Karpas-422 (cell line): ENCODE results near the gene CILP2. TPM values are rescaled to one million over a fixed set of nuclear protein-coding genes. Genes with fewer than 3 reads are reported as not detected.

ENCODE experiments used
- DNase-seq: peaks from one replicate; pipeline ENCODE4 v3.0.0-alpha.2; 2015
- H2AFZ ChIP-seq: fragments of 200-600 bp; sonication (generic); 2 replicates; pipeline ENCODE4 v1.6.1; 2014; ENCODE audit warnings: antibody characterized with exemption, low read length, mixed read lengths
- H3K27ac ChIP-seq: fragments of 200-600 bp; sonication (generic); 2 replicates; pipeline ENCODE4 v1.5.1; 2014; ENCODE audit warnings: mild to moderate bottlenecking, low read length, moderate library complexity
- H3K27me3 ChIP-seq: fragments of 200-600 bp; sonication (generic); 2 replicates; pipeline ENCODE4 v1.6.1; 2014; ENCODE audit warnings: low read length, mixed read lengths
- H3K36me3 ChIP-seq: fragments of 200-600 bp; sonication (generic); 2 replicates; pipeline ENCODE4 v1.6.1; 2014; ENCODE audit warnings: low read length, mixed read lengths; ENCODE audit not compliant: insufficient read depth
- H3K4me1 ChIP-seq: fragments of 200-600 bp; sonication (generic); 2 replicates; pipeline ENCODE4 v1.6.1; 2014; ENCODE audit warnings: mild to moderate bottlenecking, low read length, mixed read lengths
- H3K4me2 ChIP-seq: fragments of 200-600 bp; sonication (generic); 2 replicates; pipeline ENCODE4 v1.6.1; 2014; ENCODE audit warnings: low read length, low read depth, mild to moderate bottlenecking; ENCODE audit not compliant: poor library complexity, severe bottlenecking
- H3K4me3 ChIP-seq: fragments of 200-600 bp; sonication (generic); 2 replicates; pipeline ENCODE4 v1.5.1; 2014; ENCODE audit warnings: mild to moderate bottlenecking, antibody characterized with exemption, low read length, mixed read lengths
- H3K79me2 ChIP-seq: fragments of 200-600 bp; sonication (generic); 2 replicates; pipeline ENCODE4 v1.6.1; 2014; ENCODE audit warnings: mild to moderate bottlenecking, low read length, mixed read lengths
- H3K9ac ChIP-seq: fragments of 200-600 bp; sonication (generic); 2 replicates; pipeline ENCODE4 v1.6.0; 2014; ENCODE audit warnings: low read length
- H3K9me2 ChIP-seq: fragments of 200-600 bp; sonication (generic), shearing (Covaris generic); replicated peaks from 2 replicates; pipeline ENCODE4 v1.6.0; 2014; ENCODE audit warnings: mild to moderate bottlenecking, low read length, moderate library complexity; ENCODE audit not compliant: insufficient read depth
- H3K9me3 ChIP-seq: fragments of 300-700, 200-600 bp; sonication (generic); 2 replicates; pipeline ENCODE4 v1.6.1; 2014; ENCODE audit warnings: low read length, mixed read lengths
- H4K20me1 ChIP-seq: fragments of 200-600 bp; sonication (generic); 2 replicates; pipeline ENCODE4 v1.6.1; 2014; ENCODE audit warnings: mild to moderate bottlenecking, antibody characterized with exemption, low read length, low read depth; ENCODE audit not compliant: insufficient read depth
- total RNA-seq: library from RNA; depleted of rRNA; stranded (reverse); fragments of >200 nt; shearing (Covaris generic); gene quantifications from 2 replicates; pipeline ENCODE4 v1.2.3, GENCODE V29; 2014; ENCODE audit warnings: low replicate concordance

The CILP2 gene
- total RNA-seq, 1 experiment from 2014 or later, result 0.15 TPM

GRCh38 chr19:19537075-19538048 lies 703 bp upstream of the CILP2 start:
- no peak for DNase-seq
- Histone ChIP-seq H3K4me3 (no peak overlapping the region), H3K4me2 (no peak overlapping the region), H4K20me1 (no peaks in the 10 kb centered on the region), H3K79me2 (no peaks in the 10 kb centered on the region), H3K9me2 (no peaks in the 10 kb centered on the region), H3K27me3 (no peaks in the 10 kb centered on the region), H3K27ac (no peak overlapping the region), H3K36me3 (peaks cover 8% of the 10 kb centered on the region; the same call in 1 of the 2 replicates), H2AFZ (no peak overlapping the region), H3K9me3 (no peaks in the 10 kb centered on the region), H3K9ac (no peak overlapping the region), H3K4me1 (no peaks in the 10 kb centered on the region)

GRCh38 chr19:19538785-19539166 lies 711 bp downstream of the CILP2 start:
- H3K9me3 ChIP-seq, result no peaks in the 10 kb centered on the region
- H3K27me3 ChIP-seq, result no peaks in the 10 kb centered on the region
- H3K36me3 ChIP-seq, result 0 out of 2 replicates have a peak, but pooled peaks cover 3% of the 10 kb centered on the region
- H3K9me2 ChIP-seq, result no peaks in the 10 kb centered on the region
- no peak overlapping the region for H3K4me3 ChIP-seq
- H3K79me2 ChIP-seq, result no peaks in the 10 kb centered on the region
- H3K9ac ChIP-seq, result no peak overlapping the region
- DNase-seq, result no peak
- H3K4me2 ChIP-seq, result no peak overlapping the region
- H2AFZ ChIP-seq, result no peak overlapping the region
- no peaks in the 10 kb centered on the region for H3K4me1 ChIP-seq
- H4K20me1 ChIP-seq, result no peaks in the 10 kb centered on the region
- no peak overlapping the region for H3K27ac ChIP-seq

- Histone ChIP-seq H3K9me2 (no peaks in the 10 kb centered on the region), H2AFZ (no peak overlapping the region), H3K4me2 (no peak overlapping the region), H3K27me3 (no peaks in the 10 kb centered on the region), H3K9ac (no peak overlapping the region), H3K4me3 (no peak overlapping the region), H3K36me3 (no peaks in the 10 kb centered on the region), H3K27ac (no peak overlapping the region), H4K20me1 (no peaks in the 10 kb centered on the region), H3K4me1 (no peaks in the 10 kb centered on the region), H3K79me2 (no peaks in the 10 kb centered on the region), H3K9me3 (no peaks in the 10 kb centered on the region)
- DNase-seq, result no peak
Measured at GRCh38 chr19:19539698-19540063, 1.6 kb downstream of the CILP2 start.

GRCh38 chr19:19540064-19540714 lies 2.1 kb downstream of the CILP2 start:
- H3K4me2 ChIP-seq, result no peak overlapping the region
- H2AFZ ChIP-seq, result no peak overlapping the region
- H3K36me3 ChIP-seq, result no peaks in the 10 kb centered on the region
- no peak overlapping the region for H3K27ac ChIP-seq
- no peak for DNase-seq
- no peaks in the 10 kb centered on the region for H3K27me3 ChIP-seq
- no peaks in the 10 kb centered on the region for H3K4me1 ChIP-seq
- no peak overlapping the region for H3K4me3 ChIP-seq
- H3K79me2 ChIP-seq, result no peaks in the 10 kb centered on the region
- H4K20me1 ChIP-seq, result no peaks in the 10 kb centered on the region
- no peaks in the 10 kb centered on the region for H3K9me2 ChIP-seq
- no peaks in the 10 kb centered on the region for H3K9me3 ChIP-seq
- no peak overlapping the region for H3K9ac ChIP-seq

GRCh38 chr19:19540715-19541515 lies 2.9 kb downstream of the CILP2 start:
- no peaks in the 10 kb centered on the region for H3K79me2 ChIP-seq
- no peak overlapping the region for H3K9ac ChIP-seq
- no peaks in the 10 kb centered on the region for H3K36me3 ChIP-seq
- H3K4me2 ChIP-seq, result no peak overlapping the region
- no peak overlapping the region for H3K27ac ChIP-seq
- no peaks in the 10 kb centered on the region for H3K27me3 ChIP-seq
- H3K4me3 ChIP-seq, result no peak overlapping the region
- peak; percentile 91 for DNase-seq
- no peaks in the 10 kb centered on the region for H4K20me1 ChIP-seq
- H3K4me1 ChIP-seq, result no peaks in the 10 kb centered on the region
- no peaks in the 10 kb centered on the region for H3K9me3 ChIP-seq
- no peak overlapping the region for H2AFZ ChIP-seq
- no peaks in the 10 kb centered on the region for H3K9me2 ChIP-seq

- Histone ChIP-seq H3K4me2 (no peak overlapping the region), H3K9me2 (no peaks in the 10 kb centered on the region), H4K20me1 (no peaks in the 10 kb centered on the region), H2AFZ (no peak overlapping the region), H3K9ac (no peak overlapping the region), H3K79me2 (no peaks in the 10 kb centered on the region), H3K27ac (no peak overlapping the region), H3K36me3 (no peaks in the 10 kb centered on the region), H3K27me3 (no peaks in the 10 kb centered on the region), H3K9me3 (no peaks in the 10 kb centered on the region), H3K4me3 (no peak overlapping the region), H3K4me1 (no peaks in the 10 kb centered on the region)
- DNase-seq, result no peak
Measured at GRCh38 chr19:19541616-19542015, 3.6 kb downstream of the CILP2 start.

GRCh38 chr19:19542507-19542906 lies 4.4 kb downstream of the CILP2 start:
- H3K36me3 ChIP-seq, result no peaks in the 10 kb centered on the region
- H3K27me3 ChIP-seq, result no peaks in the 10 kb centered on the region
- H3K4me1 ChIP-seq, result no peaks in the 10 kb centered on the region
- no peak for DNase-seq
- H3K4me3 ChIP-seq, result no peak overlapping the region
- no peaks in the 10 kb centered on the region for H3K79me2 ChIP-seq
- H3K4me2 ChIP-seq, result no peak overlapping the region
- no peak overlapping the region for H3K9ac ChIP-seq
- no peaks in the 10 kb centered on the region for H3K9me2 ChIP-seq
- no peaks in the 10 kb centered on the region for H4K20me1 ChIP-seq
- no peak overlapping the region for H3K27ac ChIP-seq
- no peaks in the 10 kb centered on the region for H3K9me3 ChIP-seq
- no peak overlapping the region for H2AFZ ChIP-seq

- DNase-seq, result no peak
- H3K4me1 ChIP-seq, result no peaks in the 10 kb centered on the region
- no peaks in the 10 kb centered on the region for H3K9me3 ChIP-seq
- H3K4me2 ChIP-seq, result no peak overlapping the region
- H3K36me3 ChIP-seq, result no peaks in the 10 kb centered on the region
- H3K9me2 ChIP-seq, result no peaks in the 10 kb centered on the region
- no peak overlapping the region for H3K4me3 ChIP-seq
- no peaks in the 10 kb centered on the region for H3K27me3 ChIP-seq
- no peaks in the 10 kb centered on the region for H3K79me2 ChIP-seq
- no peaks in the 10 kb centered on the region for H4K20me1 ChIP-seq
- H3K9ac ChIP-seq, result no peak overlapping the region
- no peak overlapping the region for H3K27ac ChIP-seq
- no peak overlapping the region for H2AFZ ChIP-seq
Measured at GRCh38 chr19:19543101-19543500, 5.0 kb downstream of the CILP2 start.
